ENCODE data around the gene EPHX1.

DNA sequence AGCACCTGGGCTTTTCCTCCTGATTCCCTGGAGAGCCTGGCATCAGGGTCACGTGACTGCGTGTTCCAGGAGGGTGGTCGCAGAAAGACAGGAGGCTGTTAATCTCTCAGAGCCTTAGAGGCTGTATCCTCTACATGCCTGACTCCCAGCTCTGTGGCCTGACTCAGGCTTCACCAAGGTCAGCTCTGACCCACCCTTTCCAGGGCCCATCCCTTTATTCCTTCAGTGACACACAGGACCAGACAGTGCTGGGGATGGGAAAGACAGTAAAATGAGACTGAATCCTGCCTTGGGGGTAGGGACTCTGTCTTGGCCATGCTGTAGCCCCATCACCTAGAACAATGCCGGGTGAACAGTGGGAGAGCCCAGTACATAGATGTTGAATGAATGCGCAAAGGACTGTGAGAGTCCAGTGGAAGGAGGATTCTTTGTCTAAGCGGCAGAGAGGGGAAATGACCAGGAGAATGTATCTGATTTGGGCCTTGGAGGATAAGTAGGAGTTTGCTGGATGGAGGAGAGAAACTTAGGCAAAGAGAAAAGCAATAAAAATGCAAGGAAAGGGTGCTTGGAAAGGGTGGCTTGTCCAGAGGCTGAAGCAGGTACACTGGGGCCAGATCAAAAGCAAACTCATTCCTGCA is 33.0 kb downstream of the EPHX1 start:
- TF ChIP-seq EZH2phosphoT487 (IDR thresholded peaks at IDR 0.05; ENCODE audit: insufficient read depth, low read depth) (no peak), EZH2 (IDR thresholded peaks at IDR 0.05; ENCODE audit: insufficient read depth, poor library complexity, severe bottlenecking) (no peak)
